OCI-LY7 (cell line): ENCODE data around the gene VSX2. TPM values are rescaled to one million over a fixed set of nuclear protein-coding genes. Genes with fewer than 3 reads are reported as not detected.

Experiments
- BruUV-seq: library from RNA; stranded (reverse); fragments of 400-500 nt; replicated peaks from 2 replicates; lab custom pipeline; 2021; lab: Mats Ljungman, UMichigan
- CTCF ChIA-PET: fragments of 300-600 bp; sonication (Branson Sonifier 250); formaldehyde crosslinking; loops from one replicate; lab custom pipeline; 2022; ENCODE audit warnings: antibody characterized with exemption; ENCODE audit not compliant: unreplicated experiment; lab: Charles Lee
- POLR2A ChIA-PET: fragments of 300-600 bp; sonication (Branson Sonifier 250); formaldehyde crosslinking; loops from one replicate; lab custom pipeline; 2022; ENCODE audit warnings: antibody characterized with exemption; lab: Charles Lee
- DNase-seq: peaks from one replicate; pipeline ENCODE4 v3.0.0-alpha.2; 2015; ENCODE audit warnings: low spot score
- H2AFZ ChIP-seq: fragments of 200-600 bp; sonication (generic), shearing (Covaris generic); 2 replicates; pipeline ENCODE4 v1.6.1; 2014; ENCODE audit warnings: mild to moderate bottlenecking, antibody characterized with exemption, low read length, moderate library complexity
- H3K27ac ChIP-seq: fragments of 200-600 bp; sonication (generic); 2 replicates; pipeline ENCODE4 v1.5.1; 2014; ENCODE audit warnings: mixed run types, low read depth, mild to moderate bottlenecking, moderate library complexity, low read length, inconsistent platforms; ENCODE audit not compliant: poor library complexity, severe bottlenecking
- H3K36me3 ChIP-seq: fragments of 200-600 bp; sonication (generic); 2 replicates; pipeline ENCODE4 v1.6.1; 2014; ENCODE audit warnings: mild to moderate bottlenecking, antibody characterized with exemption, low read length, moderate library complexity, mixed read lengths; ENCODE audit not compliant: insufficient read depth
- H3K4me1 ChIP-seq: fragments of 200-600 bp; sonication (generic); 2 replicates; pipeline ENCODE4 v1.5.1; 2014; ENCODE audit warnings: mild to moderate bottlenecking, low read length; ENCODE audit not compliant: insufficient read depth, poor library complexity, severe bottlenecking
- H3K4me2 ChIP-seq: fragments of 200-600 bp; sonication (generic); 2 replicates; pipeline ENCODE4 v1.6.1; 2014; ENCODE audit warnings: mild to moderate bottlenecking, low read length
- H3K4me3 ChIP-seq: fragments of 200-600 bp; sonication (generic); 2 replicates; pipeline ENCODE4 v1.5.1; 2014; ENCODE audit warnings: mild to moderate bottlenecking, low read depth, low read length; ENCODE audit not compliant: poor library complexity, severe bottlenecking
- H3K79me2 ChIP-seq: fragments of 200-600 bp; sonication (generic); 2 replicates; pipeline ENCODE4 v1.6.1; 2016; ENCODE audit warnings: low read depth, mild to moderate bottlenecking, low read length, moderate library complexity, mixed read lengths; ENCODE audit not compliant: insufficient read depth
- H3K9me2 ChIP-seq: fragments of 200-600 bp; sonication (generic); 2 replicates; pipeline ENCODE4 v1.6.1; 2016; ENCODE audit warnings: mild to moderate bottlenecking, low read length, mixed read lengths; ENCODE audit not compliant: insufficient read depth
- H3K9me3 ChIP-seq: fragments of 200-600 bp; sonication (generic); 2 replicates; pipeline ENCODE4 v1.6.1; 2014; ENCODE audit warnings: mild to moderate bottlenecking, mixed run types, low read length, mixed read lengths
- H4K20me1 ChIP-seq: fragments of 200-600 bp; sonication (generic); 2 replicates; pipeline ENCODE4 v1.6.1; 2014; ENCODE audit warnings: mild to moderate bottlenecking, antibody characterized with exemption, low read length, moderate library complexity, mixed read lengths; ENCODE audit not compliant: insufficient read depth
- EZH2phosphoT487 ChIP-seq: fragments of 200-600 bp; sonication (generic); IDR thresholded peaks from 2 replicates; pipeline ENCODE4 v1.6.1; 2018; ENCODE audit warnings: low read depth, borderline replicate concordance, mild to moderate bottlenecking, mixed run types, antibody characterized with exemption, low read length, moderate library complexity, mixed read lengths
- intact Hi-C: fragments of 100-400 bp; cut with micrococcal nuclease; formaldehyde crosslinking; loops from one replicate; pipeline ENCODE4 v1.10.0; 2022; ENCODE audit not compliant: unreplicated experiment
- total RNA-seq, 2 experiments: library from RNA; depleted of rRNA in 1 of 2; stranded (reverse); fragments of >200 nt in 1 of 2; shearing (Covaris generic) in 1 of 2; gene quantifications; 2 replicates each; pipeline ENCODE4 v1.2.3, GENCODE V29; 2014 to 2022
- TF ChIP-seq, protein P1 (sequence below): fragments of 200-600 bp; sonication (generic); conservative IDR thresholded peaks from 2 replicates; pipeline ENCODE4 v1.5.1; 2014; ENCODE audit warnings: mild to moderate bottlenecking, antibody characterized with exemption, low read length, moderate library complexity, mixed read lengths

The VSX2 gene
- total RNA-seq, 2 experiments from 2014 or later, result not detected

DNA sequence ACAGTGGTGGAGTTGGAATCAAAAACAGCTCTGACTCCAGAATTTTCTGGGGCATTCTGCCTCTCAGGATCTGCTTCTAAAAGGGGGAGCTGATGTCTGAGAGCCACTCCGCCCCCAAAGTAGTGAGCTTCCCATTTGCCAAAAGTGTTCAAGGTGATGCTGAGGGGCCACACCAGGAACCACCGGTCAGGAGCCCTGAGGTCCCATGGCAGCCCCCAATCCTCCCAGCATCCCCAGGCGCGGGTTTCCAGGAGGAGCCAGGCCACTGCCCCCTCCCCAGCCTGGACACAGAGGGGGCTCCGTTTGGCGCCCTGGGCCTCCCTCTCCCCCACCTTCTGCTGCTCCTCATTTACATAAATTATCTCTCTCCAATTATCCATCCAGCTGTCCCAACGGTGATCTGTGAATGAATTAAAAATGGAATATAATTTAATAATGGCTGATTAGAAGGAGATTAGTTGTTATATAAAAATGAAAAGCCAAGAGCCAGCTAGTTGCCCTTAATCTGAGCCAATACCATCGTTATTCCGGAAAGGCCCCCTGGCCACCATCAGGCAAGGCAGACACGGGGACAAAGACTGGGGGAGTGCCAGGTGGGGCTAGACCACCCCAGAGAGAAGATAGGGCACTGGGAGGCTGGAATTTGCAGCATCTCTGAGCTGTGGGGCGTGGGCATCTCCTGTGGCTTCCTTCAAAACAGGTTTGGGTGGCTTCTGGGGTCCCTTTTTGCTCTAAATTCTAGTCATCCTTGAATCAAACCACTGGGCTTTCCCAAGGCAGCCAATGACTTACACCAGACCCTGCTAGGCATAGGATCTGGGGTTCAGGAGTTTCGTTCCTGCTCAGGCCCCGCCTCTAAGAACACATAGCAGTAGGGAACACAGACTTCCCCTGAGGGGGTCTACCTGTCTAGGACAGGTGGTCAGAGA is 19.7 kb upstream of the VSX2 start:
- POLR2A ChIA-PET, result interaction anchor here (0.6 to 1.1 kb wide), 2 partner anchors 18 to 79 kb away, joined by 3 read pairs; no protein-coding TSS in a partner anchor
- DNase-seq, result no peak
- Histone ChIP-seq H3K27ac (no peak overlapping the region), H2AFZ (no peak overlapping the region), H3K36me3 (no peaks in the 10 kb centered on the region), H3K4me2 (no peak overlapping the region), H3K4me3 (no peak overlapping the region), H4K20me1 (no peaks in the 10 kb centered on the region), H3K4me1 (no peaks in the 10 kb centered on the region), H3K79me2 (no peaks in the 10 kb centered on the region), H3K9me2 (no peaks in the 10 kb centered on the region), H3K9me3 (no peaks in the 10 kb centered on the region)
- CTCF ChIA-PET, result no interaction called here
- intact Hi-C loops, result no loop called here
- TF ChIP-seq, protein P1, sequence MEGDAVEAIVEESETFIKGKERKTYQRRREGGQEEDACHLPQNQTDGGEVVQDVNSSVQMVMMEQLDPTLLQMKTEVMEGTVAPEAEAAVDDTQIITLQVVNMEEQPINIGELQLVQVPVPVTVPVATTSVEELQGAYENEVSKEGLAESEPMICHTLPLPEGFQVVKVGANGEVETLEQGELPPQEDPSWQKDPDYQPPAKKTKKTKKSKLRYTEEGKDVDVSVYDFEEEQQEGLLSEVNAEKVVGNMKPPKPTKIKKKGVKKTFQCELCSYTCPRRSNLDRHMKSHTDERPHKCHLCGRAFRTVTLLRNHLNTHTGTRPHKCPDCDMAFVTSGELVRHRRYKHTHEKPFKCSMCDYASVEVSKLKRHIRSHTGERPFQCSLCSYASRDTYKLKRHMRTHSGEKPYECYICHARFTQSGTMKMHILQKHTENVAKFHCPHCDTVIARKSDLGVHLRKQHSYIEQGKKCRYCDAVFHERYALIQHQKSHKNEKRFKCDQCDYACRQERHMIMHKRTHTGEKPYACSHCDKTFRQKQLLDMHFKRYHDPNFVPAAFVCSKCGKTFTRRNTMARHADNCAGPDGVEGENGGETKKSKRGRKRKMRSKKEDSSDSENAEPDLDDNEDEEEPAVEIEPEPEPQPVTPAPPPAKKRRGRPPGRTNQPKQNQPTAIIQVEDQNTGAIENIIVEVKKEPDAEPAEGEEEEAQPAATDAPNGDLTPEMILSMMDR, result no peak
- no peak for TF ChIP-seq EZH2phosphoT487
- no TSS peak for BruUV-seq

DNA sequence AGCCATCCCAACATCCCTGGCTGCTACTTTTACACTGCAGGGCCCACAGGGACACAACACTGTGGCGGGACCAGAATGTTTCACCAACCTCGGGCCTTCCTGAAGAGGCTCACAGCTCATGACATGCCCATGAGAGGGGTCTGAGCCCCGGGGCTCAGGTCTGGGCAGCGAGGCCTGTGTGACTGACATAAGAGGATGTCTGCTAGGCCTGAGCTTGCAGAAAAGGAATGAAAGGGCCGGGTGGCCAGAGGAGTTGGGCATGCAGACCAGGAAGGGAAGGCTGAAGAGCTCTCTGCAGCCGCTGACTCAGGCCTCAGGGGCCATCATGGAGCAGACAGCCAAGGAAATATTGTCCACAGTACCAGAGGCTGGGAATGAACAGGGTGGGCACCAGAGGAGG is 18.3 kb upstream of the VSX2 start:
- Histone ChIP-seq H3K27ac (no peak overlapping the region), H3K9me2 (no peaks in the 10 kb centered on the region), H3K4me2 (no peak overlapping the region), H3K4me3 (no peak overlapping the region), H2AFZ (no peak overlapping the region), H3K4me1 (no peaks in the 10 kb centered on the region), H3K9me3 (no peaks in the 10 kb centered on the region), H4K20me1 (no peaks in the 10 kb centered on the region), H3K36me3 (no peaks in the 10 kb centered on the region), H3K79me2 (no peaks in the 10 kb centered on the region)
- TF ChIP-seq EZH2phosphoT487, result no peak
- TF ChIP-seq, protein P1, result no peak
- intact Hi-C loops, result no loop called here
- BruUV-seq, result no TSS peak
- POLR2A ChIA-PET, result no interaction called here
- CTCF ChIA-PET, result no interaction called here
- DNase-seq, result no peak

DNA sequence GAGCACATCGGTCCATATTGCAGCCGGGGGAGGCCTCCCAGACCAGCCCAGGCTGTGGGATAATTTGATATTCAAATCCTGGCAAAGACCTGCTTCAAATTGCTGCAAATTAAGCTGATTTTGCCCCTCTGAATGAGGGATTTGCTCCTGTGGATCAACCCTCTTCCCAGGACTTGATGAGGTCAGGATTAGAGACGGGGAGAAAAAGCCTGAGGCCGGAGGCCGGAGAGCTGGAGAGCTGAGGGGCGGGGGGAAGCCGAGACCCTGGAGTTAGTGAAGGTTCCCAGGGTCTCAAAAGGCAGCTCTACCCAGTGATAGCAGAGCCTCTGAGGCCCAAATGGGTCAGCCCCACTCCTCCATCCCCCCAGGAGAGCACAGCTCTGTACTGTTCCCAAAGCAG is 17.5 kb upstream of the VSX2 start:
- POLR2A ChIA-PET, result interaction anchor here (0.6 kb wide), 1 partner anchor 12 kb away, joined by 3 read pairs; no protein-coding TSS in a partner anchor
- no peak overlapping the region for H2AFZ ChIP-seq
- no peak overlapping the region for H3K27ac ChIP-seq
- intact Hi-C loops, result no loop called here
- BruUV-seq, result no TSS peak
- no peak overlapping the region for H3K4me3 ChIP-seq
- no peak overlapping the region for H3K4me2 ChIP-seq
- CTCF ChIA-PET, result no interaction called here
- TF ChIP-seq, protein P1, result no peak
- no peak for TF ChIP-seq EZH2phosphoT487
- DNase-seq, result no peak
- H3K79me2 ChIP-seq, result no peaks in the 10 kb centered on the region
- no peaks in the 10 kb centered on the region for H3K9me3 ChIP-seq
- no peaks in the 10 kb centered on the region for H3K4me1 ChIP-seq
- H3K36me3 ChIP-seq, result no peaks in the 10 kb centered on the region
- no peaks in the 10 kb centered on the region for H3K9me2 ChIP-seq
- H4K20me1 ChIP-seq, result no peaks in the 10 kb centered on the region
